HG03066 (cell line): ENCODE results near the gene KLHDC10.
"Not testable (repeated sequence)": the region's sequence is repeated elsewhere in the genome, so short reads cannot be mapped to it uniquely, and the experiment has no call there.

ENCODE experiments used
- ATAC-seq: cut with Tn5 transposase; IDR thresholded peaks from one replicate; pipeline ENCODE4 v1.9.1; 2021; ENCODE audit warnings: low read depth; ENCODE audit not compliant: unreplicated experiment

KLHDC10 gene

GRCh38 chr7:130139193-130139960 is 69.0 kb downstream of the KLHDC10 start:
- ATAC-seq: no peak

GRCh38 chr7:130140551-130141160 is 70.3 kb downstream of the KLHDC10 start:
- ATAC-seq: no peak

DNA sequence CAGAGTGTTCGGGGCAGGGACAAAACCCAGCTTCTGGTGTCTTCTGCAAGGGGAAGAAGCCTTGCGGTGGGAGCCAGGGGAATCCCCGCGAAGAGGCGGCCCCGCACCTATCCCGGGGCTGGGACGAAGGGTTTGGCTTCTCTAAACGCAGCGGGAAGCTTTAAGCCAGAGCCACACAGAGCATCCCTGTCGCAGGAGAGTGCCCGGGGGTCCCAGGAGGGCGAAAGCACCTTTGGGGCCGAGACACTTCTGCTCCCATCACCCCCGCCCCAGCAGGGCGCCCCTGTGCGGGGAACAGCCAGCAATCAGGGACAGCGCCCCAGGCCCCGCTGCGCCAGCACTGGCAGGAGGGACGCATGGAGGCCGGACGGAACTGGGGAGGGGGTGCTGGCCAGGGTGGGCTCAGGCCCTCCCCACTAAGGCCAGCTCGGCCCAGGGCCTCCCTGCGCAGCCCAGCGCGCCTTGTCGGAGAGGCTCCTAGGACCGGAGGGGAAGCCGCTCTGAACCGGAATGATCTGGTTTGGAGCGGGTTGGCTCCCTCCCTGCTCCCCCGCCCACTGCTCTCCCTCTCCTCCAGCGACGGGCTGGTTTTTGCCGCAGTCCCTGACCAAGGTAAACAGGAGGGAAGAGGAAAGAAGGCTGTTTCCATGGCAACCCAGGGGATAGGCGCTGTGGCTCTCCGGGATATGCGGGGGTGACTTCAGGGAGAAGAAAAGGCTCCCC is 71.0 kb downstream of the KLHDC10 start:
- no peak for ATAC-seq

GRCh38 chr7:130141884-130142653 is 71.7 kb downstream of the KLHDC10 start:
- ATAC-seq: no peak

- ATAC-seq: no peak
These were observed 72.5 kb downstream of the KLHDC10 start for GRCh38 chr7:130142654-130143333.

GRCh38 chr7:130143334-130143732 is 73.0 kb downstream of the KLHDC10 start:
- no peak for ATAC-seq

- no peak for ATAC-seq
These were observed 73.6 kb downstream of the KLHDC10 start for GRCh38 chr7:130143986-130144311.

- ATAC-seq: no peak
These were observed 74.2 kb downstream of the KLHDC10 start for GRCh38 chr7:130144312-130145171.

GRCh38 chr7:130145424-130146100 is 75.2 kb downstream of the KLHDC10 start:
- ATAC-seq: no peak

- not testable (repeated sequence) for ATAC-seq
These were observed 75.8 kb downstream of the KLHDC10 start for GRCh38 chr7:130146142-130146541.

DNA sequence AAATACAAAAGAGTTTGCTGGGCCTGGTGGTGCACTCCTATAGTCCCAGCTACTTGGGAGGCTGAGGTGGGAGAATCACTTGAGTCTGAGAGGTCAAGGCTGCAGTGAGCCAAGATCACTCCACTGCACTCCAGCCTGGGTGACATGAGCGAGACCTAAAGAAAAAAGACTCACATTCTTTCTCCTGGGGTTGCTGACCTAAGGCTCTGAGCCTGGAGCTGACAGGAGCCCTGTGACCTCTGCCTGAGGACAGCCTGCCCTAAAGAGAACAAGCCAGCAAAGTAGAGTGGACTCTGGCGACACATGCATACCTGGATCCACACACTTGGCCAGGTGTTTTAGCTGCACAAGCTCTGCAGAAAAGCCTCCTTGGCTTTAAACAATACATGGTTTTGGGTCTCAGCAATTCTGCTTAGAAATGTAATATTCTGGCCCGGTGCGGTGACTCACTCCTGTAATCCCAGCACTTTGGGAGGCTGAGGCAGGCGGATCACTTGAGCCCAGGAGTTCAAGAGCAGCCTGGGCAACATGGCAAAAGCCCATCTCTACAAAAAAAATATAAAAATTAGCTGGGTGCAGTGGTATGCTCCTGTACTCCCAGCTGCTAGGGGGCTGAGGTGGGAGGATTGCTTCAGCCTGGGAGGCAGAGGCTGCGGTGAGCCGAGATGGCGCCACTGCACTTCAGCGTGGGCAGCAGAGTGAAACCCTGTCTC is 76.5 kb downstream of the KLHDC10 start:
- no peak for ATAC-seq

GRCh38 chr7:130147710-130148325 is 77.5 kb downstream of the KLHDC10 start:
- ATAC-seq: no peak

- ATAC-seq: no peak
These were observed 78.2 kb downstream of the KLHDC10 start for GRCh38 chr7:130148561-130148960.

DNA sequence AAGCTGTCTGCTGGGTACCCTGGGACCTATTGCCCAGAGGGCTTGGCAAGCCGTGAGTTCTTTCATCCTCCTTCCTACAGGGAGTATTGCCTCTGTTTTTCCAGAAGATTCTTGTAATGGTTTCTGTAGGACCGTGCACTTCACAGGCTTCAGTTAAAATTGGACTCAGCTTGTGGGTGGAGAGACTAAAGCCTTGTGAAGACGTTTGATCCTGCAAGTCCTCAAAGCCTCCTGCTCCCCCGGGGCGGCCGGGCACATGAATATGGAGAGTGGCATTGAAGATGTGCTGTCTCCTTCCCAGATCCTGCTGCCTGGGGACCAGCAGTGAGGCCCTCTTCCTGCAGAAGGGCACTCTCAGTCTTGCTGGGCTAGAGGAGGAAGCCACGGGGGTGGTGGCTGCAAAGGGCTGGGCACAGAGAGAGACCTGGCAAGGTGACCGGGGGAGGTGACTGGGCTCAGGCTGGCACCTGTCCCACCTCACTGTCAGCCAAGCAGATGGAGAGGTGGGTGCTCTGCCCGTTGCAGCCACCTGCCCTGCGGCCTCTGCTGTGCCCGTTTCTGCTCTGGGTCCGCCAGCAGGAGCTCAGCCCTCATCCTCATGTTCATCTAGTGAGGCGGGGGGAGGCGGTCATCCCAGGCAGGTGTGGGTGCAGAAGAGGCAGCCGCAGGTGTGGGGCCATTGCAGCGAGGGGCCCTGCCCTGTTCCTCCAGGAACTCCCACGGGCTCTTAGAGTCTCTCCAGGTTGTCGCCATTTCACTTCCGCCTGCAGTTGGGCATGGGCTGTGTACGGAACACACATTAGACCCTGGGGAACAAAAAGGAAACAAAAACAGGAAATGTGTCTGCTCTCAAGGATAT is 79.2 kb downstream of the KLHDC10 start:
- no peak for ATAC-seq

- ATAC-seq: no peak
These were observed 80.3 kb downstream of the KLHDC10 start for GRCh38 chr7:130150587-130150986.

DNA sequence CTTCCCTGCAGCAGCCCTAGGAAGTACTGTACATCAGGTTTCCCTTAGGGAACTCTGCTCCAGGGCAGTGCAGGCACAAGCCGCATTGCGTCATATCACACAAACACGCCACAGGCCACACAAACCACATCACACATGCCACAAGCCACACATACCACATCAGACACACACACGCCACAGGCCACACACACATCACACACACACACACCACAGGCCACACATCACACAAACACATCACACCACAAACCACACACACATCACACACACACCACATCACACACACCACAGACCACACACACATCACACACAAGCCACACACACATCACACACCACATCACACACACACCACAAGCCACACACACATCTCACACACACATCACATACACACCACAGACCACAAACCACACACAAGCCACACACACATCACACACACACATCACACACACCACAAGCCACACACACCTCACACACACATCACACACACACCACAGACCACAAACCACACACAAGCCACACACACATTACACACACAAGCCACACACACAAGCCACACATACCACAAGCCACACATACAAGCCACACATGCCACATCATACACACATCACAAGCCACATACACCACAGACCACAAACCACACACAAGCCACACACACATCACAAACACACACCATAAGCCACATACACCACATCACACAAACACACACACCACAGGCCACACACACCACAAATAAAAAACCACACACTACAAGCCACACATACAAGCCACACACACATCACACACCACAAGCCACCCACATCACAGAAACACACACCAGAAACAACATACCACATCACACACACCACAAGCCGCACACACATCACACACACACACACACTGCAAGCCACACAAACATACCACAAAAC is 81.5 kb downstream of the KLHDC10 start:
- no peak for ATAC-seq
